Measurements from ENCODE around the gene BPTF.

BPTF gene

DNA sequence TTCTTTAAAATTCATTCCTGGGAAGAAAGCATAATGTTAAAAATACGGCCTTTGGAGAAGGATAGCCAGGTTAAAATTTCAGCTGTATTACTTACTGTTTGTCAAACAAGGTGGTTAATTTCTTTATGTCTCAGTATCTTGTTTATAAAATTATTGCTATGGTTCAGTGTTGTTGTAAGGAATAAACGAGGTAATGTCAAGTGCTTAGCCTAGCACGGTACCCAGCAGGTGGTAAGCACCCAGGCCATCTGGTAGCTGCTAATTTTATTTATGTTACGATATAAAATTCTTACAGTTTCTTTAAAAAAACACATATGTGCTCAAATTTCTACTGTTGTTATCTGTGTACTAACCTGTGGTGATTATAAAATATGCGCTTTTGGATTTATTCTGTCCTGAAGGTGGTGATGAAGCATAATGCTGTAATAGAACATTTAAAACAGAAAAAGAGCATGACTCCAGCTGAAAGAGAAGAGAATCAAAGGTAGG, 122.1 kb downstream of the BPTF start:
- H3K36me3 ChIP-seq (ENCODE audit: control insufficient read depth in 2 of 2, insufficient read depth in 1 of 2, low read length in 2 of 2): peaks cover 72 to 92% of the 10 kb centered on the region in 2 experiments
- ChIA-PET POLR2A (interaction anchor here (0.5 kb wide), 1 partner anchor 30 kb away, joined by 3 read pairs; no protein-coding TSS in a partner anchor), CTCF (interaction anchor here (1.1 to 2.1 kb wide), 2 partner anchors 8 to 12 kb away, joined by 3 to 13 read pairs; no protein-coding TSS in a partner anchor)
- H3K4me3 ChIP-seq (ENCODE audit: low read depth, low read length): no peak overlapping the region
- TF ChIP-seq ZNF10 (tag by site-specific recombination; IDR thresholded peaks at IDR 0.05) (0 out of 2 replicates have a peak, but pooled peaks have one; percentile 11), KLF9 (tag by site-specific recombination; IDR thresholded peaks at IDR 0.05; ENCODE audit: low read depth) (no peak), ZBTB8A (tag by site-specific recombination; IDR thresholded peaks at IDR 0.05) (0 out of 2 replicates have a peak, but pooled peaks have one; percentile 25), ZNF830 (tag by site-specific recombination; IDR thresholded peaks at IDR 0.05; ENCODE audit: low read depth) (no peak), ZNF202 (tag by site-specific recombination; IDR thresholded peaks at IDR 0.05; ENCODE audit: borderline replicate concordance) (no peak), FEZF1 (tag by site-specific recombination; IDR thresholded peaks at IDR 0.05) (peak; percentile 56), OSR2 (tag by site-specific recombination; IDR thresholded peaks at IDR 0.05) (peak; percentile 60; the same call in 1 of the 2 replicates), RBAK (tag by site-specific recombination; IDR thresholded peaks at IDR 0.05) (no peak), ZNF843 (tag by site-specific recombination; IDR thresholded peaks at IDR 0.05) (peak; percentile 74), ZBTB20 (tag by site-specific recombination; IDR thresholded peaks at IDR 0.05) (no peak), SCRT1 (tag by site-specific recombination; IDR thresholded peaks at IDR 0.05; ENCODE audit: borderline replicate concordance) (peak; percentile 49; the same call in 1 of the 2 replicates), ZNF404 (tag by site-specific recombination; IDR thresholded peaks at IDR 0.05) (no peak)
- TF ChIP-seq, protein P1, sequence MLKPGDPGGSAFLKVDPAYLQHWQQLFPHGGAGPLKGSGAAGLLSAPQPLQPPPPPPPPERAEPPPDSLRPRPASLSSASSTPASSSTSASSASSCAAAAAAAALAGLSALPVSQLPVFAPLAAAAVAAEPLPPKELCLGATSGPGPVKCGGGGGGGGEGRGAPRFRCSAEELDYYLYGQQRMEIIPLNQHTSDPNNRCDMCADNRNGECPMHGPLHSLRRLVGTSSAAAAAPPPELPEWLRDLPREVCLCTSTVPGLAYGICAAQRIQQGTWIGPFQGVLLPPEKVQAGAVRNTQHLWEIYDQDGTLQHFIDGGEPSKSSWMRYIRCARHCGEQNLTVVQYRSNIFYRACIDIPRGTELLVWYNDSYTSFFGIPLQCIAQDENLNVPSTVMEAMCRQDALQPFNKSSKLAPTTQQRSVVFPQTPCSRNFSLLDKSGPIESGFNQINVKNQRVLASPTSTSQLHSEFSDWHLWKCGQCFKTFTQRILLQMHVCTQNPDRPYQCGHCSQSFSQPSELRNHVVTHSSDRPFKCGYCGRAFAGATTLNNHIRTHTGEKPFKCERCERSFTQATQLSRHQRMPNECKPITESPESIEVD (tag by site-specific recombination; IDR thresholded peaks at IDR 0.05): peak; percentile 86
- TF ChIP-seq, protein P2, sequence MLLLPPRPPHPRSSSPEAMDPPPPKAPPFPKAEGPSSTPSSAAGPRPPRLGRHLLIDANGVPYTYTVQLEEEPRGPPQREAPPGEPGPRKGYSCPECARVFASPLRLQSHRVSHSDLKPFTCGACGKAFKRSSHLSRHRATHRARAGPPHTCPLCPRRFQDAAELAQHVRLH (tag by site-specific recombination; IDR thresholded peaks at IDR 0.05): no peak
- TF ChIP-seq, protein P3, sequence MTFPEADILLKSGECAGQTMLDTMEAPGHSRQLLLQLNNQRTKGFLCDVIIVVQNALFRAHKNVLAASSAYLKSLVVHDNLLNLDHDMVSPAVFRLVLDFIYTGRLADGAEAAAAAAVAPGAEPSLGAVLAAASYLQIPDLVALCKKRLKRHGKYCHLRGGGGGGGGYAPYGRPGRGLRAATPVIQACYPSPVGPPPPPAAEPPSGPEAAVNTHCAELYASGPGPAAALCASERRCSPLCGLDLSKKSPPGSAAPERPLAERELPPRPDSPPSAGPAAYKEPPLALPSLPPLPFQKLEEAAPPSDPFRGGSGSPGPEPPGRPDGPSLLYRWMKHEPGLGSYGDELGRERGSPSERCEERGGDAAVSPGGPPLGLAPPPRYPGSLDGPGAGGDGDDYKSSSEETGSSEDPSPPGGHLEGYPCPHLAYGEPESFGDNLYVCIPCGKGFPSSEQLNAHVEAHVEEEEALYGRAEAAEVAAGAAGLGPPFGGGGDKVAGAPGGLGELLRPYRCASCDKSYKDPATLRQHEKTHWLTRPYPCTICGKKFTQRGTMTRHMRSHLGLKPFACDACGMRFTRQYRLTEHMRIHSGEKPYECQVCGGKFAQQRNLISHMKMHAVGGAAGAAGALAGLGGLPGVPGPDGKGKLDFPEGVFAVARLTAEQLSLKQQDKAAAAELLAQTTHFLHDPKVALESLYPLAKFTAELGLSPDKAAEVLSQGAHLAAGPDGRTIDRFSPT (tag by site-specific recombination; IDR thresholded peaks at IDR 0.05): no peak
- TF ChIP-seq, protein P4, sequence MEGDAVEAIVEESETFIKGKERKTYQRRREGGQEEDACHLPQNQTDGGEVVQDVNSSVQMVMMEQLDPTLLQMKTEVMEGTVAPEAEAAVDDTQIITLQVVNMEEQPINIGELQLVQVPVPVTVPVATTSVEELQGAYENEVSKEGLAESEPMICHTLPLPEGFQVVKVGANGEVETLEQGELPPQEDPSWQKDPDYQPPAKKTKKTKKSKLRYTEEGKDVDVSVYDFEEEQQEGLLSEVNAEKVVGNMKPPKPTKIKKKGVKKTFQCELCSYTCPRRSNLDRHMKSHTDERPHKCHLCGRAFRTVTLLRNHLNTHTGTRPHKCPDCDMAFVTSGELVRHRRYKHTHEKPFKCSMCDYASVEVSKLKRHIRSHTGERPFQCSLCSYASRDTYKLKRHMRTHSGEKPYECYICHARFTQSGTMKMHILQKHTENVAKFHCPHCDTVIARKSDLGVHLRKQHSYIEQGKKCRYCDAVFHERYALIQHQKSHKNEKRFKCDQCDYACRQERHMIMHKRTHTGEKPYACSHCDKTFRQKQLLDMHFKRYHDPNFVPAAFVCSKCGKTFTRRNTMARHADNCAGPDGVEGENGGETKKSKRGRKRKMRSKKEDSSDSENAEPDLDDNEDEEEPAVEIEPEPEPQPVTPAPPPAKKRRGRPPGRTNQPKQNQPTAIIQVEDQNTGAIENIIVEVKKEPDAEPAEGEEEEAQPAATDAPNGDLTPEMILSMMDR (tag by site-specific recombination; IDR thresholded peaks at IDR 0.05): no peak
- no peaks in the 10 kb centered on the region for H3K4me1 ChIP-seq (ENCODE audit: control insufficient read depth, insufficient read depth, low read length)
- H3K27ac ChIP-seq (ENCODE audit: extremely low read depth, low read depth, low read length): no peak overlapping the region
- H3K9me3 ChIP-seq (ENCODE audit: control insufficient read depth, insufficient read depth, low read depth, low read length): no peaks in the 10 kb centered on the region

DNA sequence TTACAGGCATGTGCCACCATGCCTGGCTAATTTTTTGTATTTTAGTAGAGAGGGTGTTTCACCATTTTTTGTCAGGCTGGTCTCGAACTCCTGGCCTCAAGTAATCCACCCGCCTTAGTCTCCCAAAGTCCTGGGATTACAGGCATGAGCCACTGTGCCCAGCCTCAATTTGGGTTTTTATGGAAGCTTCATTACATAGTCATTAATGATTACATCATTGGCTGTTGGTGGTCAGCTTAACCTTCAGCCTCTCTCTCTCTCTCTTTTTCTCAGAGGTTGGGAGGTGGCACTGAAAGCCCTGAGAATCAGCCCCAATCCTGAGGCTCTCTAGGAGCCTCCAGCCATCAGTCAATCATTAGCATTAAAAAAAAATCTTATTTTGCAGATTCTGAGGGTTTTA, 125.6 kb downstream of the BPTF start:
- ChIA-PET CTCF (interaction anchor here (1.8 to 1.9 kb wide), 2 partner anchors 8 to 11 kb away, joined by 7 read pairs; no protein-coding TSS in a partner anchor), POLR2A (no interaction called here)
- no peak for TF ChIP-seq ZNF792 (tag by site-specific recombination; IDR thresholded peaks at IDR 0.05)
- TF ChIP-seq, protein P5, sequence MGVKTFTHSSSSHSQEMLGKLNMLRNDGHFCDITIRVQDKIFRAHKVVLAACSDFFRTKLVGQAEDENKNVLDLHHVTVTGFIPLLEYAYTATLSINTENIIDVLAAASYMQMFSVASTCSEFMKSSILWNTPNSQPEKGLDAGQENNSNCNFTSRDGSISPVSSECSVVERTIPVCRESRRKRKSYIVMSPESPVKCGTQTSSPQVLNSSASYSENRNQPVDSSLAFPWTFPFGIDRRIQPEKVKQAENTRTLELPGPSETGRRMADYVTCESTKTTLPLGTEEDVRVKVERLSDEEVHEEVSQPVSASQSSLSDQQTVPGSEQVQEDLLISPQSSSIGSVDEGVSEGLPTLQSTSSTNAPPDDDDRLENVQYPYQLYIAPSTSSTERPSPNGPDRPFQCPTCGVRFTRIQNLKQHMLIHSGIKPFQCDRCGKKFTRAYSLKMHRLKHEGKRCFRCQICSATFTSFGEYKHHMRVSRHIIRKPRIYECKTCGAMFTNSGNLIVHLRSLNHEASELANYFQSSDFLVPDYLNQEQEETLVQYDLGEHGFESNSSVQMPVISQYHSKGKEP (tag by site-specific recombination; IDR thresholded peaks at IDR 0.05): no peak
- TF ChIP-seq, protein P6, sequence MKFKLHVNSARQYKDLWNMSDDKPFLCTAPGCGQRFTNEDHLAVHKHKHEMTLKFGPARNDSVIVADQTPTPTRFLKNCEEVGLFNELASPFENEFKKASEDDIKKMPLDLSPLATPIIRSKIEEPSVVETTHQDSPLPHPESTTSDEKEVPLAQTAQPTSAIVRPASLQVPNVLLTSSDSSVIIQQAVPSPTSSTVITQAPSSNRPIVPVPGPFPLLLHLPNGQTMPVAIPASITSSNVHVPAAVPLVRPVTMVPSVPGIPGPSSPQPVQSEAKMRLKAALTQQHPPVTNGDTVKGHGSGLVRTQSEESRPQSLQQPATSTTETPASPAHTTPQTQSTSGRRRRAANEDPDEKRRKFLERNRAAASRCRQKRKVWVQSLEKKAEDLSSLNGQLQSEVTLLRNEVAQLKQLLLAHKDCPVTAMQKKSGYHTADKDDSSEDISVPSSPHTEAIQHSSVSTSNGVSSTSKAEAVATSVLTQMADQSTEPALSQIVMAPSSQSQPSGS (tag by site-specific recombination; IDR thresholded peaks at IDR 0.05; ENCODE audit: low read depth): peak; percentile 54; the same call in 1 of the 2 replicates
- Histone ChIP-seq H3K9me3 (ENCODE audit: control insufficient read depth, insufficient read depth, low read depth, low read length) (no peaks in the 10 kb centered on the region), H3K36me3 (ENCODE audit: control insufficient read depth in 2 of 2, insufficient read depth in 1 of 2, low read length in 2 of 2) (peaks cover 75 to 78% of the 10 kb centered on the region in 2 experiments), H3K27ac (ENCODE audit: extremely low read depth, low read depth, low read length) (no peak overlapping the region), H3K4me3 (ENCODE audit: low read depth, low read length) (no peak overlapping the region), H3K4me1 (ENCODE audit: control insufficient read depth, insufficient read depth, low read length) (no peaks in the 10 kb centered on the region)
